A673 (cell line): Measurements from ENCODE around the gene TAPBP. TPM values are rescaled to one million over a fixed set of nuclear protein-coding genes. Genes with fewer than 3 reads are reported as not detected.

Experiments
- BruUV-seq: library from RNA; stranded (reverse); fragments of 400-500 nt; replicated peaks from 2 replicates; lab custom pipeline; 2021; lab: Mats Ljungman, UMichigan
- CTCF ChIA-PET: fragments of 300-600 bp; sonication (Branson Sonifier 250); formaldehyde crosslinking; loops from one replicate; lab custom pipeline; 2022; ENCODE audit warnings: antibody characterized with exemption; lab: Charles Lee
- POLR2A ChIA-PET: fragments of 300-600 bp; sonication (Branson Sonifier 250); formaldehyde crosslinking; loops from one replicate; lab custom pipeline; 2022; ENCODE audit warnings: antibody characterized with exemption; ENCODE audit not compliant: low non-redundant PET; lab: Charles Lee
- DNase-seq: peaks from one replicate; pipeline ENCODE4 v3.0.0-alpha.2; 2015; ENCODE audit warnings: low spot score
- H3K27ac ChIP-seq: fragments of 200-600 bp; sonication (generic); 2 replicates; pipeline ENCODE4 v1.5.1; 2016; ENCODE audit warnings: mixed run types, low read depth, mild to moderate bottlenecking, mixed read lengths, antibody characterized with exemption, low read length; ENCODE audit not compliant: poor library complexity, severe bottlenecking
- H3K27me3 ChIP-seq: fragments of 200-600 bp; sonication (generic); replicated peaks from 2 replicates; pipeline ENCODE4 v1.6.1; 2017; ENCODE audit warnings: mixed run types, low read depth, mild to moderate bottlenecking, mixed read lengths, antibody characterized with exemption, low read length; ENCODE audit not compliant: insufficient read depth, poor library complexity
- H3K36me3 ChIP-seq: fragments of 200-600 bp; sonication (generic); 2 replicates; pipeline ENCODE4 v1.6.1; 2016; ENCODE audit warnings: mixed run types, mild to moderate bottlenecking, mixed read lengths, antibody characterized with exemption, low read length; ENCODE audit not compliant: insufficient read depth, poor library complexity, severe bottlenecking
- H3K4me1 ChIP-seq: fragments of 200-600 bp; sonication (generic); 2 replicates; pipeline ENCODE4 v1.6.1; 2017; ENCODE audit warnings: mixed run types, mild to moderate bottlenecking, mixed read lengths, antibody characterized with exemption, low read length; ENCODE audit not compliant: insufficient read depth, poor library complexity, severe bottlenecking
- H3K4me3 ChIP-seq: fragments of 200-600 bp; sonication (generic); 2 replicates; pipeline ENCODE4 v1.5.1; 2016; ENCODE audit warnings: low read depth, mixed run types, mild to moderate bottlenecking, mixed read lengths, low read length; ENCODE audit not compliant: poor library complexity, severe bottlenecking
- H3K9me3 ChIP-seq: fragments of 200-600 bp; sonication (generic); 2 replicates; pipeline ENCODE4 v1.6.1; 2016; ENCODE audit warnings: mixed run types, low read depth, mild to moderate bottlenecking, mixed read lengths, antibody characterized with exemption, low read length; ENCODE audit not compliant: poor library complexity, severe bottlenecking
- CTCF ChIP-seq: fragments of 300-800, 200-600 bp; sonication (generic); conservative IDR thresholded peaks from 2 replicates; pipeline ENCODE4 v1.5.1; 2017; ENCODE audit warnings: low read depth, mild to moderate bottlenecking, antibody characterized with exemption, low read length, moderate library complexity, mixed read lengths
- EZH2 ChIP-seq: fragments of 200-600 bp; sonication (generic); IDR thresholded peaks from 2 replicates; pipeline ENCODE4 v1.6.1; 2017; ENCODE audit warnings: borderline replicate concordance, low read depth, mild to moderate bottlenecking, mixed read lengths, antibody characterized with exemption, low read length; ENCODE audit not compliant: poor library complexity, severe bottlenecking
- intact Hi-C: fragments of 100-400 bp; cut with micrococcal nuclease; formaldehyde crosslinking; loops from one replicate; pipeline ENCODE4 v1.10.0; 2022; ENCODE audit not compliant: unreplicated experiment
- total RNA-seq: library from RNA; stranded (reverse); gene quantifications from 2 replicates; pipeline ENCODE4 v1.2.3, GENCODE V29; 2021

Gene TAPBP
- total RNA-seq, 1 experiment from 2014 or later, result 87.8 TPM

- no peak for DNase-seq
- ChIA-PET POLR2A (no interaction called here), CTCF (no interaction called here)
- Histone ChIP-seq H3K27ac (no peak overlapping the region), H3K4me1 (peaks cover 7% of the 10 kb centered on the region), H3K4me3 (no peak overlapping the region), H3K9me3 (no peaks in the 10 kb centered on the region), H3K27me3 (no peaks in the 10 kb centered on the region), H3K36me3 (peaks cover 20% of the 10 kb centered on the region)
- TF ChIP-seq CTCF, result no peak
- no peak for TF ChIP-seq EZH2
- intact Hi-C loops, result loop anchor here (5.0 kb wide), 2 partner anchors 93 to 132 kb away; partner anchors contain the start of genes HSD17B8, RXRB and SLC39A7
- BruUV-seq, result no TSS peak
Observed at GRCh38 chr6:33295621-33296369, 18.1 kb downstream of the TAPBP start.

GRCh38 chr6:33294086-33294823, 19.6 kb downstream of the TAPBP start:
- H3K4me1 ChIP-seq, result peaks cover 15% of the 10 kb centered on the region
- H3K27ac ChIP-seq, result no peak overlapping the region
- no TSS peak for BruUV-seq
- ChIA-PET CTCF (no interaction called here), POLR2A (no interaction called here)
- no peaks in the 10 kb centered on the region for H3K9me3 ChIP-seq
- TF ChIP-seq CTCF (no peak), EZH2 (no peak)
- no peak for DNase-seq
- H3K36me3 ChIP-seq, result peaks cover 20% of the 10 kb centered on the region
- intact Hi-C loops, result no loop called here
- H3K4me3 ChIP-seq, result no peak overlapping the region
- no peaks in the 10 kb centered on the region for H3K27me3 ChIP-seq

GRCh38 chr6:33292996-33293682, 20.7 kb downstream of the TAPBP start:
- no peak for DNase-seq
- Histone ChIP-seq H3K4me1 (peaks cover 19% of the 10 kb centered on the region), H3K27me3 (no peaks in the 10 kb centered on the region), H3K4me3 (no peak overlapping the region), H3K36me3 (peaks cover 20% of the 10 kb centered on the region), H3K27ac (no peak overlapping the region), H3K9me3 (no peaks in the 10 kb centered on the region)
- TF ChIP-seq EZH2 (no peak), CTCF (no peak)
- BruUV-seq, result no TSS peak
- ChIA-PET POLR2A (no interaction called here), CTCF (no interaction called here)
- intact Hi-C loops, result no loop called here
